Activated CD4-positive, CD25-positive, alpha-beta regulatory T cell (primary cell): ENCODE measurements around the gene TNFRSF11A.

Source experiments
- DNase-seq, 4 experiments: peaks; one replicate each; lab custom pipeline; 2025; lab: John Stamatoyannopoulos, UW

Gene TNFRSF11A

DNA sequence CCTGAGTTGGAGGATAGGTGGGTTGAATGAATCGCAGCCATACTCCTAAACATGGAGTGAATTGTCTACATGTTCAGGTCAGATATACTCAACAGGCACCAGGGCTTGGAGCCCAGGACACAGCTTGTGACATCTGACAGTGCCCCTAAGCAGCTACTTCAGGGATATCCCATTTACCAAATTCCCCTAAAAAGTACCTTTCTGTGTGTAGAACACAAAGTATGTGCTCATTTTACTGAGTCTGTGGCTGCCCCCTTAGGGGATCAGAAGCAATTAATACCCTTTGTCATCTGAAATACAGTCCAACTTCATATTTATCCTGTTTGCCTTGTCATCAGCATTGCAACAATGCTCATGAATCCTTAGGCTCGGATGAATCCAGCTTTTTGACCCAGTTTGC is 20.8 kb downstream of the TNFRSF11A start:
- no peak for DNase-seq

DNA sequence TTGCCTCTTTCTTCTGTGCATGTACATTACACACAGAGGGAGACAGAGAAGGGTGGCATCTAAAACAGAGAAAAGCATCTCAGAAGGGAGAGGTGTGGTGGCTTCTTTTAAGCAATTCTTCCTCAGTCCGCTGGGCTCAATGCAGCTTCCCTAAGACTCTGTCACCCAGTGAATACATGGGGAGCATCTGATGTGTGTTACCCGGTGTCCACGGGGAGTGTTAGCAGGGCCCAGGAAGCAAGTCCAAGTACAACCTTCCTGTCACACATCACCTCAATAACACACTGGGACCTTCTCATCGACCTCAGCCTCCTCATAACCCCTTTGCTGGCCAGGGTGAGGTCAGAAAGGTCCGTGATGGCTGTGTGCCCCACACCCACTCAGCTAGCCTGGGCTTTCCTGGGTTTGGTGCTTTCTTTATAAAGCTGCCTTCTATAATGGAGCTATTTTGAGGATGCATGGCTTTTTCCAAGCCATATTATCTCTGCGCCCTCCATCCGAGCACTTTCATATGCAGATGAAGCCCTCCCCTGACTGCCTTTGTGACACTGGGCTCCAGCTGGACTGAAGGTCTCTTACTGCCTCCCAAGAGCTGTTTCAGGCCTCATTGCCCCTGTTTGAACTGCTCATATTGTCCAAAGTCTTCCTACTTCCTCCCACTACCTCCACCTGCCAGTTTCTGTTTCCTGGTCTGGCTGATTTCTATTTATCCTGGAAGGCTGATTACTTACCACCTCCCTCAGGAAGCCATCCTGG is 21.4 kb downstream of the TNFRSF11A start:
- DNase-seq: no peak

DNA sequence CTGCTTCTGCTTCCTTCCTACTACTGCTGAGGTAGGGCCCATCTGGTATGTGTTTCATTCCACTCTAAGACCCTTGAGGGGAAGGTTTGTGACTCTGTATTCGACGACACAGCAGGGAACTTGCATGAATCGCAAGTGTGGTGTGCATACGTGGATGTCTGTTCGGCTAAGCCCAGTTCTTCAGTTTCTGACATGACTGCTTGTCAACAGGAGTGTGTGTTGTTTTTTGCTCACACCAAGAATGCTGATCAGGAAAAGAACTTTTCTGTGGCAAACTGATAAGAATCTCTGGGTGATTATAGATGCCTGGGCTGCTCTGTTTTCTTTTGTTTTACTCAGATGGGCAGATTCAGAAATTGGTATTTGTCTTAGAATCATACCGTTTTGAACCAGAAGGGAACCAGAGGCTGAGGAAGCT is 22.0 kb downstream of the TNFRSF11A start:
- DNase-seq: no peak

DNA sequence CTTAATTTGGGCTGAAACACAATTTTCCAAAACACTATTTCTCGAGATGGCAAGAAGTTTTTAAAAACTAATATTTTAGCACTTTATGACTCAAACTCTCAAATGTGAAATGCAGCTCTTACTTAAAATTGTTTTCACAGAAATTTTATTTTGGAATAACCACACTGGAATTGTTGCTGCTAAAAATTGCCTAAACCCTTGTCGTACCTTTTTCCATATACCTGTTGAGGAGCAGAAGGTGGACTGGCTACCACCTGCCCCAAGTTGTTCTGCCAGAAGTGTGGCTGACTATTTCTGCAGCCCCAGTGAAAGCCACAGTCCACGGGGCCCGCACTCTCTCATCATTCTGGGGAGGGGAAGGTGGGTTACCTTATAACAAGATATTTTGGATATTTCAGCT is 23.4 kb downstream of the TNFRSF11A start:
- DNase-seq: no peak

DNA sequence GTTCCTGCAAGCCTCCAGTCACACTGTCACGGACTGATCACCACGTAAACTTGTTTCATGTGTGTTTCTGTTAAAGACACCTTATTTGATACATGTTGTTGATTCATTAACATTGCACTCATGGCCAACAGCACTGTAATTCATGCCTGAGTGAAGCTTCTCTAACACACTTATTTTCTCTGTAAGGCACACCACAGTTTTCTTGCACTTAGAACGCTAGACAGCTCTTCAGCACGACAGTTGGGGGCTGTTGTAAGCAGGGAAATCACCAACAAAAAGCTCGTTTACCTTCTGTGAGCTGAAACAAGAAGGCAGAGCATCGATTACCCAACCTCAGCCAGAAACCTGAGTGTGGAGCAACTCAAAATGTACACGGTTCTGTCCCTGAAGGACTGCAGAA is 28.1 kb downstream of the TNFRSF11A start:
- no peak for DNase-seq

DNA sequence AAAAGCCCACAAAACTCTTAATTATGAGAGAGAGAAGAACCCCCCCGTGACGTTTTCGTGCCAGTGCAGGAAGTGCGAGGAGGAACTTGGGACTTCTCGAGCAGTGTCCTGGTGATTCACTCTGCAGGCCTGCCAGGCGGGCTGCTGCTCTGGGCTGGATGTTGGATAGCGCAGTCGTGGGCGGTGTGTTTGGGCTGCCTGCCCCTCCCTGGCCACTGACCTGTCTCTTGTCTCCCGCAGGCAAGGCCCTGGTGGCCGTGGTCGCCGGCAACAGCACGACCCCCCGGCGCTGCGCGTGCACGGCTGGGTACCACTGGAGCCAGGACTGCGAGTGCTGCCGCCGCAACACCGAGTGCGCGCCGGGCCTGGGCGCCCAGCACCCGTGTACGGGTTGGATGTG is 29.0 kb downstream of the TNFRSF11A start:
- no peak for DNase-seq

DNA sequence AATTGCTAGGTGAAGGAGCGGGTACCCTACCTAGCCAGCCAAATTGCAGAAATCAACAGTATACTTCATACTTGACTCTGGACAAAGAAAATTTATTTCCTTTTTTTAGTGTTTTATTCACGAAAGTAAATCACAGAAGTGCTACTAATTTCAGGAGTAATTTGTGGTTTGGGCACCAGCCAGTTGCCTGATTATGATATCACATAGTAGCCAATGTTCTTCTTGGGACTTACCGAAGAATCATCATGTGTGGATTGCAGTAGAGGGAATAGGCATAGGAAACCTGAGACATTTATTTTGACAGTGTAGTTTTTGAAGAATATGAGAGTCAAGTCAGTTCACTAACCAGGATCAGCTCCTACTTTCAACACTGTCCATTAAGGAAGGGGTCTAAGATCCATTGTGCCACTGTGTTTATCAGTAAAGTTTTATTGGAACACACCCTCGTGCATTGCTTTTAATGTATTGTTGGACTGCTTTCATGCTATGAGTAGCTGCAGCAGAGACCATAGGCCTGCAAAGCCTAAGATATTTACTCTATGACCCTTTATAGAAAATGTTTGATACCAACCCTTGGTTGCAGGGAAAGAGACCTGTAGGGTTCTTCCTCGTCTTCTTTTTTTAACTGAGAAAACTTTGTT is 32.1 kb downstream of the TNFRSF11A start:
- no peak for DNase-seq

DNA sequence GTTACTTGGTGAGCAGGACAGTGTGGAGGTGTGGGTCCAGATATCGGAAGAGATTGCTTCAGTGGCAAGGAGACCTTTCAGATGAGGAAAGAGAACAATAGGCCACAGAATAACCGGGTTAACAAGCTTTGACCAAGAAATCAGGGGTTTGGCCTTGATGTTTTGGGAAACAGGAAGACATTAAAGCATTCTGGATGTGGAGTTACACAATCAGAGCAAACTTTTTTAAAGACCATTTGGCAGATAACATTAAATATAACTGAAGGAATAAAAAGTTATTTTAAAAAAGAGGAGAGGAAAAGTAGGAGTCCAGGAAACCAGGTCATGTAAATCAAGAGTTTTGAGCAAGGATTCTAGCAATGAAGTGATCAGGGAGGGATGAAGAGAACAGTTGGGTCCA is 35.7 kb downstream of the TNFRSF11A start:
- no peak for DNase-seq

DNA sequence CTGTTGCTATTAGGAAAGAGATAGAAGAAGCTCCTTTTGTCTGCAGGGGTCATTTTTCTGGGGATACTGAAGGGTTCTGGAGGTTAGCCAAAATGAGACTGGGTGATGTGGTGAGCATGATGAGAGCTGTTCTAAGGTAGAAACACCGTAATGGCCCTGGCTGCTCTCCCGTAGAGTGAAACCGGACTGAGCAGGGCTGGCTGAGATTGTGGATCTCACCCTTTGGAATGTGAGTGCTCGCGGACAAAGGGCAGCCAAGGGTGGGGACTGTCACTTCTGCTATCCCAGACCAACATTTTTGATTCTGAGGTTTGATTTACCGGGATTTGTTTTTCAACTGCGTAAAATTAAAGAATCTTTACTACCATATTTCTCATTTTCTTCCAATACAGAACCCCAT is 36.2 kb downstream of the TNFRSF11A start:
- no peak for DNase-seq

DNA sequence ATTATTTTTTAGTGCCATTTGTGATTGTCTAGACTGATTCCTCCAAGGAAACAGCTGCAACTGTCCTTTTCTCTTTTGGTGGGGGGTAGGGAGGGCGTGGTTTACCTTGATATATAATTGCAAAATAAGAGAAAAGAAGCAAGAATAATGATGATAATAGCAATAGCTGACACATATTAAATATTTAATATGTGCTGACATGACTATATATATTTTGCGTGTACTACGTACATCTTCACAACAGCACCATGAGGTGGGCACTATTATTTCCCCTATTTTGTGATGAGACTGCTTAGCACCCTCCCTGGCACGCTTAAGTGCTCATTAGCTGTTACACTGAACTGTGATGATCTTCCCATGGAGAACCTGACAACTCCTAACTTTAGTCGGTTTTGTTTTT is 39.4 kb downstream of the TNFRSF11A start:
- no peak for DNase-seq

DNA sequence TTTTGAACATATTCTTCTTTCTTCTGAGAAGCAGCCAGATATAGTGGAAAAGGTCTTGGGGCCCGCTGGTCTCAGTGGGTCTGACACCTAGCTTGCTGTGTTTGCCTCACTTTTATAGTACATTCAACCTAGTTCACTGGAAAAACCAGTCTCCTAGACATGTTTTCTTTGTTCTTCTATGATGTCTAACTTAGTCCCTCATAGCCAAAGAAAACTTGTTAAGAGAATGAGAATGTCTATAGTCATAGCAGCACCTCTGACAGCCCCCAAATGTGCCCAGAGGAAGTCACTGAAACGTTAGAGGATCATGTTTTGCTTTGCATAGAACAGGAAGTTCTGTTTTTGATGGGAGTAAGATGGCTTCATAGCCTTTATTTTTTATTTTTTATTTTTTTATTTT is 40.3 kb downstream of the TNFRSF11A start:
- DNase-seq: no peak

DNA sequence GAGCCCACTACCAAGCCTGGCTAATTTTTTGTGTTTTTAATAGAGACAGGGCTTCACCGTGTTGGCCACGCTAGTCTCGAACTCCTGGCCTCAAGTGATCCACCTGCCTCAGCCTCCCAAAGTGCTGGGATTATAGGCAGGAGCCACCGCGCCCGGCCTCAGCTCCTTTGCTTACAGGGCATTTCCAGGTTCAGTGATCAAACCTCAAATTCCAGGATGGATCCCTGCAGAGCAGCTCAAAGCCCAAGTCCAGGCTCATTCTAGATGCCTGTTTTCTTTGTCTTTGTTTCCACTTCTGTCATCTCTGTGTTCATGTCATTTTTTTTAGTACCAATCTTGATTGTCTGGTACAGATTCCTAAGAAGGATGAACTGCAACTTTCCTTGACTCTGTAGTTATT is 41.9 kb downstream of the TNFRSF11A start:
- DNase-seq: no peak

DNA sequence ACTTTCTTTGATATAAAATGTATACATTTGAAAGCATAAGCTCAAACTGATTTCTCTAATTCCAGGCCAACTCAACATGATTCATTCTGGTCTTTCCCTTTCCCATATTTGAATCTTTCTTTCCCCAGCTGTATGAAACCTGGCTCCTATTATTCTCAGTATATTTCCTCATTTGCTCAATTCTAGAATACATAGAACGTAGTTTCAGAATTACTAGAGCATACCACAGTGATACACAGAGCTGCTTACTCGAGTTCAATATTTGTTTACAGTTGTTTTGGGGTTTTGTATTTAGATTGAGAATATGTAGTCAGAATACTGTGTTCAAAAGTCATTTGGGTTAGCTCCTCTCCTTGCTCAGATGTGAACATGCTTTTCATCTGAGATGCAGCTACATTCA is 43.0 kb downstream of the TNFRSF11A start:
- no peak for DNase-seq

DNA sequence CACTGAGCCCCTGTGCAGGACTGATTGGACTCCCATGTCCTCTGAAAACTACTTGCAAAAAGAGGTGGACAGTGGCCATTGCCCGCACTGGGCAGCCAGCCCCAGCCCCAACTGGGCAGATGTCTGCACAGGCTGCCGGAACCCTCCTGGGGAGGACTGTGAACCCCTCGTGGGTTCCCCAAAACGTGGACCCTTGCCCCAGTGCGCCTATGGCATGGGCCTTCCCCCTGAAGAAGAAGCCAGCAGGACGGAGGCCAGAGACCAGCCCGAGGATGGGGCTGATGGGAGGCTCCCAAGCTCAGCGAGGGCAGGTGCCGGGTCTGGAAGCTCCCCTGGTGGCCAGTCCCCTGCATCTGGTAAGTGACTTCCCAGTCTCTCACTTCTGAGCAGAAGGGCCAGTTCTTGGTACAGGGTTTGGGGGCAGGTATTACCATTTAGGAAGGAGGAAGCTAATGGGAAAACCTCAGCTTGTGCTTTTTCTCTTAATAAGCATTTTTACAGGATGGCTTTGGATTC is 44.1 kb downstream of the TNFRSF11A start:
- no peak for DNase-seq

DNA sequence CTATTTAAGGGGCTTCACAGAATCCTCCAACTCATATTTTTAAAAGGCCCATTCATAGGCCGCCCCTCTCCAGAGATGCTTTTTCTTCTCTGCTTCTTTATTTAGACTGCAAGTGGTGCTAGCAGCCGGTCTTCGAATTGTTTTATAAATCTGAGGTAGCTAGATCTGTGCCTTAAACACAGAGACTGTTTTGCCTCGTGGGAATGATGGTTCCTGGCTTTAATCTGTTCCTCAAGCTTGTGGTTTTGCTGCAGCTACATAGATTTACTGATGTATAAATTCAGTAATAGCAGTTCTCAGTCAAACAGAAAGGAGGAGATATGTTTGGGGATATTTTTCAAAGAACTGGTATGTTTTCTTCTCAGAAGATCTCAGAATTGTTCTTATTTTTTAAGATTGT is 45.3 kb downstream of the TNFRSF11A start:
- no peak for DNase-seq

DNA sequence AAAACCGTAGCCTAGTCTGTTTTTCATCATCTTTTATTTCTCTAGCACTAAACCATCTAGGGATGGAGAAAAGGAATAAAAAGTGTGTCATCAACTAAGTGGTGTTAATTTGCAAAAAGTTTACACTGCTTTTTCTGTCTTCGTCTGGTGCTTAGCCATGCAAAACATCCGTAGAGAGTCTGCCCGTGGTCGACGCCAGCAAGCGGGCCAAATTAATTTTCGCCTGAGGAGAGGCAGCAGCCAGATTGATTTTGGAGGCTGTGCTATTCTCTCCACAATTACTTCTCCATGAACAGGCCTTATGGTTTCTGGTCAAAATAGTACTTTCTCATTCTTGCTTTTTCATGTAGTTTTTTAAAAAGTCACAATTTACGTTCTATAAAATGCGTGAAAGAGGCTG is 46.3 kb downstream of the TNFRSF11A start:
- no peak for DNase-seq

DNA sequence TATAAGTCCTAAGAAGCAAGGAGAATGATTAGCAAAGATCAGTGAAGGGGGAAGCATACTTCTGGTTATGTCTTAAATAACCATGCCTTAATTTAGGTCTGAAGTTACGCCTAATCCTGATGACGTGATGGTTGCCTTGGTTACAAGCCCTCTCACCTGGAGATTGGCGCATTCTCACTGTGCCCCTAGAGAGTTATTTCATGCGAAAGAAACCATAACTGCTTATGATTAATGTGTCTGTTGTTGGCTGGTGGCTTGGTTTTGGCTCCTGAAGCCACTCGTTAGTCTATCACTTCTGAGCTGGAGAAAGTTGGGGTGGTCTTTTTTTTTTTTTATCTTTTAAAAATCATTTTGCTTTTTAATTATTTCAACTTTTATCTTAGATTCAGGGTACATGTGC is 47.0 kb downstream of the TNFRSF11A start:
- no peak for DNase-seq

DNA sequence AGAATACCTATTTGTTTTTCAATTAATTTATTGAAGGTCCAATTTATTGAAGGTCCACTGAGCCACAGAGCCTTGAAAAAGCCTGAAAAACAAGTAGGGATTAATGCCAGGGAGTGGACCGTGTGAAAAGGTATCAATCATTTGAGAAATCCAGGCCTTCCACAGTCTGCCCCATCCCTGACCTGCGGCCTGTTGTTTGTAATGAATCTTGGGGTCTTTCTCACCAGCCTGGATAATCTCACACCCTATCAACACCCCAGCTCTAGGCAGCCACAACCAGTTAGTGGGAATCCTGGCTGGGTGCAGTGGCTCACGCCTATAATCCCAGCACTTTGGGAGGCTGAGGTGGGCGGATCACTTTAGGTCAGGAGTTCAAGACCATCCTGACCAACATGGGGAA is 47.8 kb downstream of the TNFRSF11A start:
- DNase-seq: no peak

DNA sequence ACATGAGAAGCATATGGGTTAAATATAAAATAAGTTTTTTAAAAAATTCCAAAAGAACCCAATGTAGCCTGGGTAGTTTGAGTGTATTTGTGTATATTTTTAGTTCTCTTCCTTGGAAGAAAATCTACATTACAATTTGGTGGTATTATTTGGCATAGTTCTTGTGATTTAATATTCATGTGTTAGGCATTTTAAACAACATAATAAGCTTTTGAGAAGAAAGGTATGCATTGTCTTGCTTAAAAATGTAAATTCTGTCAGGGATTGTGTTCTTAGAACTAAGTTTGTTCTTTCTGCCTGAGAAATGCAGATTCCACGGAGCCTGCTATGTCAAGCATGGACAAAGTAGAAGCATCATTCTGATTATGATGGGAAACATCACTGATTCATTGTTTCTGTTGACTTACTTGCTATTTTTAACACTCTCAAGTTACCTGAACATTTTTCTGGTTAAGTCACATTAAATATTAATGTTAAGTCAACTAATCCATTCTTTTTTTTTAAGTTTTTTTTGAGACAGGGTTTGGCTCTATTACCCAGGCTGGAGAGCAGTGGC is 49.4 kb downstream of the TNFRSF11A start:
- no peak for DNase-seq

DNA sequence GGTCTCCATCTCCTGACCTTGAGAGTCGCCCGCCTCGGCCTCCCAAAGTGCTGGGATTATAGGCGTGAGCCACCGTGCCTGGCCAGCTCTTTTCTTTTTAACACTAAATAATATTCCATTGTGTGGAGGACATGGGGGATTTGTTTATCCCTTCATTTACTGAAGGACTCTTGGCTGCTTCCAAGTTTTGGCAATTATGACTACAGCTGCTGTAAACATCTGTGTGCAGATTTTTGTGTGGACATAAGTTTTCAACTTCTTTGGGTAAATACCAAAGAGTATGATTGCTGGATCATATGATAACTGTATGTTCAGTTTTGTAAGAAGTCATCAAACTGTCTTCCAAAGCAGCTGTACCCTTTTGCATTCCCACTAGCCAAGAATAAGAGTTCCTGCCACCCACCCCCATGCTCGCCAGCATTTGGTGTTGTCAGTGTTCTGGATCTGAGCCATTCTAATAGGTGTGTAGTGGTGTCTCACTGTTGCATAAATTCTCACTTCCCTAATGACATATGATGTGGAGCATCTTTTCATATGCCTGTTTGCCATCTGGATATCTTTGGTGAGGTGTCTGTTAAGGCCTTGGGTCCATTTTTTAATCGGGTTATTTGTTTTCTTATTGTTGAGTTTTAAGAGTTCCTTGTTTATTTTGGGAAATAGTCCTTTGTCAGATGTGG is 52.2 kb downstream of the TNFRSF11A start:
- no peak for DNase-seq

DNA sequence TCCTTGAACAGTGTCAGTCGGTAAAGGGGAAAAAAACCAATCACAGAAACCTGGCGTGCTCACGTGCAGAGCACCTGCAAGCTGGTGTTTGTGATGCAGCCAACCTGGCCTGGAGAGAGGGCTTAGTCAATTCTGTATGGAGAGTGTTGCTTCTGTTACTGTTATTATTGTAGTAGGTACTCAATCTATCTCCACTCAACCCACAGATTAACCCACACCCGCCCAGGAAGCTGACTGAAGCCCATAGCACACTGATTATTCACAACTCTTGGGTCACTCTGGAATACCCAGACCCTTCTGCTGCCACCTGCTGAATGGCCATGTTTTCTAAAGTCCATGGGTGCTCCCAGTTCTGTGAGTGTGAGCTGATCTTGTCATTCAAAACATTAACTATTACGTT is 53.9 kb downstream of the TNFRSF11A start:
- no peak for DNase-seq

DNA sequence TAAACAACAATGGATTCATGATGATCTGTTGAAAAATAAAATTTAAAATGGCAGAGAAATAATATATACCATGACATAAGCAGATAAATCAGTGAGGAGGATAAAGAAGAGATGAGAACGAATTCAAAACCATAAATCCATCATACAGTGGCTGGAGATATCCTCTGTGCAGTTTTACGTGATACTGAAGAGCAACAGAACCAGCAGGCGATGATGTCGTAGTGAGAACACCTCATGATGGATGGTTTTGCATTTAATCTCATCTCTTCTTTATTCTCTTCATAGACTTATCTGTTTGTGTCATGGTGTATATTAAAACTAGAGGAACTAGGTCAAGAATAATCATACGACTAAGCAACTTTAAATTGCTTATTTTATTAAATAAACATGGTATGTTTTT is 56.3 kb downstream of the TNFRSF11A start:
- DNase-seq: no peak

DNA sequence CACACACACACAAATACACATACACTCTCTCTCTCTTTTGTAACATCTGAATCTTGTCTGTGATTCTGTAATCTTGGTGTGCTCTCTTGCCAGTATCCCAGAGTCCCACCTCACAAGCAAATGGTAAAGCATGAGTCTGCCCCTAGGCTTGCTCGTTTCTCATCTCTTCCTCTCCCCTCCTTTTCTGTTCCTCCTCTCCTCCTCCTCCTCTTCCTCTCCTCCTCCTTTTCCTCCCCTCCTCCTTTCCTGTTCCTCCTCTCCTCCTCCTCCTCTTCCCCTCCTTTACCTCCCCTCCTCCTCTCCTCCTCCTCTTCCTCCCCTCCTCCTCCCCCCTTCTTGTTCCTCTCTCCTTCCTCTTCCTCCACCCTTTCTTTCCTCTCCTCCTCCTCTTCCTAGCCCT is 59.0 kb downstream of the TNFRSF11A start:
- no peak for DNase-seq
